GM12864 (cell line): Measurements from ENCODE around the gene ZFTA.
A peak's percentile ranks its signal among the peaks of the same experiment; 100 is the strongest.
"Not testable (repeated sequence)": the region's sequence is repeated elsewhere in the genome, so short reads cannot be mapped to it uniquely, and the experiment has no call there.

Experiments used
- DNase-seq: peaks from one replicate; pipeline ENCODE4 v3.0.0-alpha.2; 2011; ENCODE audit warnings: low read depth
- H3K4me3 ChIP-seq: 2 replicates; pipeline ENCODE4 v1.5.1; 2011; ENCODE audit warnings: mild to moderate bottlenecking, low read depth, low read length, control low read depth
- CTCF ChIP-seq: IDR thresholded peaks from 2 replicates; pipeline ENCODE4 v1.5.1; 2011; ENCODE audit warnings: low read depth, mild to moderate bottlenecking, moderate library complexity, low read length, control low read depth, inconsistent platforms; ENCODE audit errors: missing control alignments

ZFTA gene

DNA sequence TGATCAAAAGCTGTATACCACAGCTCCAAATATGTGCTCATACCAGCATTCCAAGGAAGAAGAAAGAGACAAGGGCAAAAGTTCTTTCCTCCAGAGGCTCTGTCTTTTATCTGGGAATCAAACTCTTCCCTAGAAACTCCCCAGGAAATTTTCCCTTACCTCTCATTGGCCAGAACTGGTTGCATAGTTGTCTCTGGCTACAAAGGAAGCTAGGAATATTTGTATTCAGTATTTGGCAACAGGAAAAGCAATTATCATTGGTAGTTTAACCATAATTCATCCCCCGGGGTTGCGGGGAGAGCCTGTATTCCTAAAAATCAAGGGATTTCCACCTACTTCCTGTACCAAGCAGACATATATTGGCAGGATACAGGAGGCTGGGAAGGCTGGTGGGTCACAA is 10.5 kb upstream of the ZFTA start:
- DNase-seq, result no peak

DNA sequence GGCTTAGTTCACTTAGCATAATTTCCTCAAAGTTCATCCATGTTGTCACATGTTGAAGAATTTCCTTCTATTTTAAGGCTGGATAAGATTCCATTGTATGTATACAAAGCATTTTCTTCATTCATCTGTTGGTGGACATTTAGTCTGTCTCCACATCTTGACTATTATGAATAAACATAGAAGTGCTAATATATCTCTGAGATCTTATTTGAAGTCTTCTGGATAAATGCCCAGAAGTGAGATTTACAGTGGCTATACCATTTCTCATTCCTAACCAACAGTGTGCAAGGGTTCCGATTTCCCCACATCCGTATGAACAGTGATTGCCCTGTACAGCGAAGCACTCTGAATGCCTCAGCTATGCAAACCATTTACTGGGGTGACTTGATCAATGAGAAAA is 6.6 kb upstream of the ZFTA start:
- TF ChIP-seq CTCF, result no peak
- no peak for DNase-seq
- no peak overlapping the region for H3K4me3 ChIP-seq

More for the DNA sequence above, 10.5 kb upstream of the ZFTA start:
- TF ChIP-seq CTCF, result no peak
- no peak overlapping the region for H3K4me3 ChIP-seq

DNA sequence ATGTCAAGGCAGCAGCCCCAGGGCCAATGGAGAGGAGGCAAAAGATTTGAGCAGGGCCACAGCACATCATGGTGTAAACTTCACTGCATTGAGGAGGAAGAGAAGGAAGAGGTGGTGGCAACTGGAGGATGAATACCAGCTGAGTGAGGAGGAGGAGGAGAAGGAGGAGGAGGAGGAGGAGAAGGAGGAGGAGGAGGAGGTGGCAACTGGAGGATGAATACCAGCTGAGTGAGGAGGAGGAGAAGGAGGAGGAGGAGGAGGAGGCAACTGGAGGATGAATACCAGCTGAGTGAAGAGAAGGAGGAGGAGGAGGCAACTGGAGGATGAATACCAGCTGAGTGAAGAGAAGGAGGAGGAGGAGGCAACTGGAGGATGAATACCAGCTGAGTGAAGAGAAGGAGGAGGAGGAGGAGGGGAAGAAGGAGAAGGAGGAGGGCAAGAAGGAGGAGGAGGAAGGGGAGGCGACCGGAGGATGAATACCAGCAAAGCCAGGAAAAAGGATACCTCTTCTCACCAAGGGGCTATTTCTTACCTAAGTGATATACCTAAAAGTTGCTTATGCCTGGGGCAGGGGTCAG is 3.3 kb upstream of the ZFTA start:
- H3K4me3 ChIP-seq, DNase-seq: not testable (repeated sequence)

GRCh38 chr11:63770763-63771162 is 2.2 kb upstream of the ZFTA start:
- no peak for TF ChIP-seq CTCF
- H3K4me3 ChIP-seq, result no peak overlapping the region
- no peak for DNase-seq

DNA sequence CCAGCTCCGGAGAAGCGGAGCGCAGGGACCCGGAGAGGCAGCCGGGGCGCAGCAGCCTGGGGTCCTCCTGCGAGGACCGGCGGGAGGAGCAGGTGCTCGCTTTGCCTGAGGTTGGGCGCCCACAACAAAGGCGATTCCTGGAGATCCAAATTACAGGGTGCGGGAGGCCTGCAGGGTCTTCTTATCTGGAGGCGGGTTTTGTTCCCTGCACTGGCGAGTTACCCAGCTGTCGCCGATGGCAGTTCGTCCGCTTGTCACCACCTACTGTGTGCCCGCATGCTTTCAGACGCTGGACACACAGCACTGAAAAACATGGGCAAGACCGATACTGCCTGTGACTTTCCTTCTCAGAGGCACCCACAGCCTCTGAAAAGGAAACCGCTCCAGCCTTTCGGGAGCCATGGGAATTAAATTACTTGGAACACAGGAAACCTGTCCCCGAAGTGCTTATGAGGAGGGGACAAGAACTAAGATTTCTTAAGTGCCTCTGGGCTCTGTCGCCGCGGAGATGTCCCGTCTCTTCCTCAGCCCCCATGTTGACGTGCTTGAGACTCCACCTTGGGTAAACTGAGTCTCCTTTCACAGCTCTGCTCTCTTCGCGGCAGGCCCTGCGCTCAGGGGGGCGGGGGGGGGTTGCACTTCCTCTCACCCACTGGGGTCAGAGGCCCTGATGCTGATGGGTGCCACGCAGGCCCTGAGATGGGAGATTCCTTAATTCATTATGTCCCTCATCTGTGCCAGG is 1.3 kb upstream of the ZFTA start:
- no peak for DNase-seq
- H3K4me3 ChIP-seq, result peak overlapping the region; percentile 88
- TF ChIP-seq CTCF, result no peak

- no peak for TF ChIP-seq CTCF
- H3K4me3 ChIP-seq, result peak overlapping the region; percentile 88
- no peak for DNase-seq
These were observed 603 bp upstream of the ZFTA start for GRCh38 chr11:63769042-63769713.

DNA sequence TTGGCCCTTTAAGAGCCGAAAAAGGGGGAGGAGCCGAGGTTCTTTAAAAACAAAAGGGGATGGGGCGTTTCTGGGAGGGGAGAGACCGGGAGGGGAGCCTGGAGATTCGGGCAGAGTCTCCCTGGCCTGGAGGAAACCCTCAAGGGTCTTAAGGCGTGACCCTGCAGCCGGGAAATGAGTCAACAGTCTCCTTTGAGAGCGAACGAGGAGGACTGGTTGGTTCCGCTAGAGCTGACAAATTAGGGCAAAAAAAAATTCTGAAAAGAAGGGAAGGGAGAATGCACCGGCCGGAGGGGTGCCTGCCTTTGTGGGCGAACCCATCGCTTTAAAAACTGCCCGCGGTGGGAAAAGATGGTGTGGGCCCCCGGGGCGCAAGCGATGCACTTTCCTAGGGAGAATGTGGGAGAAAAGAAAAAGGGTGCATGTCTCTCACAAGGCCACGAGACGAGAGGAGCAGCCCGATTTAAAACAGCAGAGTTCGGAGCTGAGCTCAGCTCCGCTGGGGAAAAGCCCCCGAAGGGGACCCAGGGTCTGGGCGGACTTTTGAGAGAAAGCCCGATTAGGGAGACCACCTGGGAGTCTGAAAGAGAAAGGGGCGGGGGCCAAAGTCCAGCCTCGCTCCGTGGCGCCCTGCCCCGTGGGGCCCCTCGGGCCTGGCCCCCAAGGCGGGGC is 874 bp downstream of the ZFTA start:
- TF ChIP-seq CTCF, result no peak
- peak overlapping the region; percentile 88 for H3K4me3 ChIP-seq
- no peak for DNase-seq
